Stimulated activated CD4-positive, alpha-beta T cell treated with anti-CD3 and anti-CD28 coated beads, TNF-alpha, amount 100 ng/mL, for 4 hours (primary cell): ENCODE measurements around the gene BMPR1B.

ENCODE experiments used
- DNase-seq, 3 experiments: peaks; one replicate each; pipeline ENCODE4 v3.0.0-alpha.2; 2020; ENCODE audit warnings: low read depth in 3 of 3

BMPR1B gene

DNA sequence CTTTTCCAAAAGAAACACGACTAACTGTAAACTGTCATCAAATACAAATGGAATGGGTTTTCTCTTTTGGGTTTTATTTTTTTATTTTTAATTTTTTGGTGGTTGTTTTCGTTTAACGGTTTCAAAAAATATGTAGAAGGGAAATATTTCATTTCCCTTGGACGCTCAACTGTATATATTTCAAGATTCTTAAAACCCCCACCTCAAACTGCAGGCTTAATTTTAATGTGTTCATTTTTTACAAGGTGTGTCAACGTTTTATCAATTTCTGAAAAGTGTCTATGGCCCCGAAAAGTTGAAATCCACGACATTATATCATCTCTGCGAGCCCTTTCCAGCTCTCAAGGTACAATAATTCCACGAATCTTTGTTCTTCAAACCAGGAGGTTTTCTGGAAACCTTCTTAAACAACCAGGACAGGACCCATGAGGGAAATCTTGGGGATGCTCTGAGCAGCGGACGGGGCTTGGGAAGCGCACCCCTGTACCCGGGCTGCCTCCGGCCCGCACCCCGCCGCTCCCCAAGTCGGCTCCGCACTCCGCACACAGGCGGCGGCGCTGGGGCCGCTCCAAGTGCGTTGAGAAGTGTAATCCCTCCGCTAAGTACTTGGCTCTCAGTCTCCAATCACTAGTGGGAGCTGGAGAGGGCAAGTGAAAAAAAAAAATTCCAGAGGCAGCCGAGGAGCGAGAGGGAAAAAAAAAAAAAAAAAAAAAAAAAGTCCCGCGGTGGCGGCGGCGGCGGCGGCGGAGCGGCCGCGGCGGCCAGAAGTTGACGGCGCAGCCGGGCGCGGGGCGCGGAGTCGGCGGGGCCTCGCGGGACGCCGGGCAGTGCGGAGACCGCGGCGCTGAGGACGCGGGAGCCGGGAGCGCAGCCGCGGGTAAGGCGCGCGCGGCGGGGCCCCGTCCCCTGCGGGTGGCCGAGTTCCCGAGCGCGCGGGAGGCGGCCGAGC lies at the start of gene BMPR1B:
Gene BMPR1B (plus strand): TSS at position 764 of the 949 bp plus-strand sequence. CDS start 346,470 bp downstream, outside the sequence.
- DNase-seq, result no peak

DNA sequence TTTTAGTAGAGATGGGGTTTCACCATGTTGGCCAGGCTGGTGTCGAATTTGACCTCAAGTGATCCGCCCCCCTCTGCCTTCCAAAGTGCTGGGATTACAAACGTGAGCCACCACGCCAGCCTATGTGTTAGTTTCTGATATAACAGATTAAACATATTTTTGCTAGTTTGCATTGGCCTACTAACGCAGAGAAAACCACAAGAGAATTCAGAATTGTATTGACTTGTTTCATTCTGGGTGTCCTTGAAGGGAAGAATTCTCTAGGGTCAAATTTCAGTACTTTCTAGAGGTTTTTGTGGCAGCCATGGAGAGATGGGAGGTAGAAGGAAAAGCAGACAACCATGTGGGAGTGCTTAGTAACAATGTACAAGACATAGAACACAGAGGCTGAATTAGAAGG lies 46.1 kb upstream of the BMPR1B start:
- no peak for DNase-seq

DNA sequence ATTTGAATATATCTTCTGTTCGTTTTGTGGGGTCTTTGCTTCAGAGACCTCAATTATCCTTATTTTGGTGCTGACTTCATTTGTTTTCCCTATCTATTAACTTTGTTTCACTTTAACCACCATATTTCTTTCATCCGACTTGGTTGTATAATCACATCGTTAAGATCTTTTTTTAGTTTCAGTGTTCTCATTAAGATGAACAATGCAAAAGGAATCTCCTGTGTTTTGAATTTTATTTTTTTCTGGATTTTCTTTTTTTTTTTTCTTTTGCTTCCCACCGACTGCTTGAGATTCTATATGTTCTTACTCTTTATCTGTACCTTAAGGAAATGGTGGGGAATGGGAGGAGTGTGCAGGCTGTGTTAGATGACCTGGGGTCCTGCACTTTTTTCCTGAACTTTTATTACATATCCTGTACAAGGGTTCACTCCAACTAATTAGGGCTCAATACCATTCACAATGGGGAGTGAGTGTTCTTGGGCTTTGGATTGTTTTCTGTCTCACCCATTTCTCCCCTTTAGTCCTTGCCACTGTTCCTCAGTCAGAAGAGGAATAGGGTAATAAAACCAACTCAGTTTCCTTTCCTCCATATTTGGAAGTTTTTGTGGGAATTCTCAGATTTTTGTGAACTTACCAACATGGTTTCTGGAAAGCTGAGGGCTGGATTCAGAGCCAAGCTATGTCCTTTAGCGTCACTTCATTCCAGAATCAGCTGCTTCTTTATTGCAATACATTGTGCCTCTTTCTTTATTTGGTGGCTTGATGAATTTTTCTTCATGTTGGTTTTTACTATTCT lies 43.2 kb upstream of the BMPR1B start:
- no peak for DNase-seq

DNA sequence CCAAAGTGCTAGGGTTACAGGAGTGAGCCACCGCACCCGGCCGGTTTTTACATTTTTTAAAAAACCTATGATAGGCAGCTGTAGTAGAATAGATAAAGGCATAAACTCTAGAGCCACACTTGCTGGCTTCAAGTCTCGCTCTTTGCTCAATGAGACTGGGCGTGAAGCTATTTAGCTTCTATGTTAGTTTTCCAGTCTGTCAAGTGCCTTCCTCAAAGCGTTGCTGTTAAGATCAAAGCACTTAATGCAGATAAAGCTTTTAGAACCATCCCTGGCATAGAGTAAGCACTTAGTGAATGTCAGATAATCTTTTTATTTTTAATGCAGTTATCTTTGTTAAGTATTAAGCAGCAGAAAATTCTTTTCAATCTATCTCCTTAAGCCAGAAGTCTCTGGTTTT lies 42.0 kb upstream of the BMPR1B start:
- DNase-seq, result no peak

DNA sequence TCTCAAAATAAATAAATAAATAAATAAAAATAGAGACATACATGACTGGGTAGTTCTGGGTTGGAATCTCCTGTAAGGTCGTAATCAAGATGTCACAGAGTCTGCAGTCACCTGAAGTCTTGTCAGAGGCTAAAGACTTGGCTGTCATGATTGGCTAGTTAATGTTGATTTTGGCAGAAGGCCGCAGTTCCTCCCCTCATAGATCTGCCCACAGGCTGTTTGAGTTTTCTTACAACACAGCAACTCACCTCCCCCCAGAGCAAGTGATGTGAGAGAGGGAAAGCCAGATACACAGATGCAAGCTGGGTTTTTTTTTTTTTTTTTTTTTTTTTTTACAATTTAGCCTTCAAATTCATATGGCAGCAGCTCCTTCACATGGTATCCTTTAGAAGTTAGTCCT lies 36.4 kb upstream of the BMPR1B start:
- DNase-seq, result no peak

DNA sequence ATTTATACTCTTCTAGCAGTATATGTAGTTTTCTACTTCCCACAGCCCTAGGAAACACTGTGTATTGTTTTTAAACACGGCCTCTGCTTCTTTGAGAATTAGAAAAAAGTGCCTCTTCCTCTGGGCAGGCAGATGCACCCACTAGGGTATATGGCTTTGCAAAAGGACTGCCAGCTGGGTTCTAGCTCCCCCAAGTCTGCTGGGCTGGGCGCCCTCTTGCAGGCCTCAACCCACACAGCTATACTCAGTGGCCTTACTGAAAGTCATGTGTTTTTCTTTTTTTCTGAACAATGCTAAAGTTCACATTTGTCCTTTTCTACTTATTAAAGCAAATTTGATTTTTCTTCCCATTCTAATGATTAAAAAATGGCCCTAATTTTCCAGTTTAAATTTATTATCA lies 35.5 kb upstream of the BMPR1B start:
- no peak for DNase-seq

DNA sequence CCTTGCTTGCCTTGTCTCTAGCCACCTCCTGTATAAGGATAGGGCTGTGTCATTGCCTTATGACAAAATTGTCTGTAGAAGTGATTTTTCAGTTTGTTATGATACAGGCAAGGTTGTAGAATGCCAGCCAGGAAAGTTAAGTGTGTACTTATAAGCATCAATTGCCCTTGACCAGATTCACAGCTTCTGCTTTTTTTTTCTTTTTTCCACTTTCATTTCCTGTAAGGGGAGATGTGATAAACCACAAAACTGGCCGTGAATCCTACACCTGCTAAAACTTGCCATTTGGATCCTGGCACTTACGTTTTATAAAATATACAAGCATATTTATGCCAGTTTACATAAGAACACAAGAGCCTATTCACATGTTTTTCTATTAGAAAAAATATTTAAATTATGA lies 35.0 kb upstream of the BMPR1B start:
- DNase-seq, result no peak

DNA sequence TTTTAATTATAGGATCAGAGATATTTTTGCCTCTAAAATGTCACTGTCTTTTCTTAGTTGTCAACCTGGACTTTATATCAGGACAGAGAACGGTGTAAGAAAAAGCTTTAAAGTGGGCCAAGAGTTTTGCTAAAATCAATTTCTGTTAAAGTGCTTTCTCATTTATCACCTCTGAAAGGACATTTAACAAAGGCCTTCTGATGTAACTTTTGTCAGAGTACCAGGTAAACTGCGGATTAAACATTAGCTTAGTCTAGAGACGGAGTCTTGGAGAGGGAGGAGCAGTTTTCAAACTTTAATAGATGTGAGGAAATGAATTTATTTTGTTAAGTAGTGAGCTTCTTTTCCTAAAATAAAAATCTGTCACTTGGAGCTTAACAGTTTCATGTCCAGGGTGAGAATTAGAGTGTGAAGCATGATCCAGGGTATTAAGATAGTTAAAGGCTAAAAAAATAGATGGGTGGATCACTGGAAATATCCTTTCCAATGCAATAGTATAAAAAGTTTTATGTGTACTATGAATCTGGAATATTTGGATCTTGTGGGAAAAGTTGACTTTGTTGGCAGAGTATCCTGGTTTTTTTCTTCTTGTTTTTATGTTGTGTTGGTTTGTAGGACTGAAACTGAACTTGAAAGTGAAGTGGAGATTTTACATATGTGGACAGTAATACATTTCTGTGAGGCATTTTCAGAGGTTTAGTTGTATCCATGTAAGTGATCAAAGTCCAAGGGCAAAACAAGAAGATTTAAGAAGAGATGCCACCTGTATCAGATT lies 33.6 kb upstream of the BMPR1B start:
- DNase-seq, result no peak

DNA sequence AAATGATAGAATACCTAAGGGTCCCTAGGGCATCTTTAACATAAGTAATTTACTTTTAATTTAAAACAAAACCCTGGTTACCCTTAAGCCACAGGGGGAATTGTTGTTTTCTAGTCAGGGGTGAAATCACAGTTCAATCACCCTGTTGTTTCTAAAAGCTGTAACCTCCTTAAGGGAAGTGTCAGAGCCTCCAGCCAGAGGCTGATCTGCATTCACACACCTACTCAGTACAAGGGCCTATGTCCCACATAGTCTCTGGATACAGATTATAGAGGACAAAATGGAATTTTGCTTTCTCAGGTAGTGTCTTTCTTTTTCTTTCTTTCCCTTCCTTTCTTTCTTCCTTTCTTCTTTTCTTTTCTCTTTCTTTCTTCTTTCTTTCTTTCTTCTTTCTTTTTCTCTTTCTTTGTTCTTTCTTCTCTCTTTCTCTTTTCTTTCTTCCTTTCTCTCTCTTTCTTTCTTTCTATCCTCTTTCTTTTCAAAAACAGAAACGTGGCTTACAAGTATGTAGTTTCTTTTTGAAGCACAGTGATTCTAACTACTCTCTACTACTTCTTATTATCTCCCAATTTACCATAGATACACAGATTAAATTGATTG lies 31.1 kb upstream of the BMPR1B start:
- no peak for DNase-seq

DNA sequence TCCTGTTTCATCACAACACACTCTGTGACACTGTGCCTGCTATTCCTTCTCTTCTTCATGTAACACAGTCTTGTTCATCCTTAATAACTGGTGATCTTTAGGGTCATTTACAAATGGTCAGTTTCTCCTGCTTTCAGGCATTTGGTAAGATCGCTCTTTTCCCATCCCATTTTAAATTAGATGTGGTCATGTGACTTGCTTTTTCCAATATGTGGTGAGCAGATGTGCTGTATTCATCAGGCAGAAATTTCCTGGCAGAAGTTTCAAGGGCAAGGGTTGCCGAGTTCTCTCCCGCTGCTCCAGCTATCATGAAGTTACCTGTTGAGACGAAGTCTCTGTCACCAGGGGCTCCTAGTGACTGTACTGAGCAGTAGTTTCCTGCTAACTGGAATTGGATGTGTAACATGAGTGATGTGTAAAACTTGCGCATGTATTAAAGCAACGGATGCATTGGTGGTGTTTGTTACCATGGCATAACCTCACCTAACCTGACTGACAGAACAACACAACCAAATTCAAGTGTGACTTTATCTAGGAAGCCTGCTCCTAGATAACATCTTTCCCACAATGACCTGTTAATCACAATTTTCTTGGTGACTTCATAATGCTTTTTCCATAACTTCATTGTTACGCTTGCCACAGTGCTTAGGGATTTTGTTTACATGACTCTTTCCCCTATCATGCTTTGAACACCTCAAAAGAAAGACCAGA lies 29.5 kb upstream of the BMPR1B start:
- DNase-seq, result no peak

DNA sequence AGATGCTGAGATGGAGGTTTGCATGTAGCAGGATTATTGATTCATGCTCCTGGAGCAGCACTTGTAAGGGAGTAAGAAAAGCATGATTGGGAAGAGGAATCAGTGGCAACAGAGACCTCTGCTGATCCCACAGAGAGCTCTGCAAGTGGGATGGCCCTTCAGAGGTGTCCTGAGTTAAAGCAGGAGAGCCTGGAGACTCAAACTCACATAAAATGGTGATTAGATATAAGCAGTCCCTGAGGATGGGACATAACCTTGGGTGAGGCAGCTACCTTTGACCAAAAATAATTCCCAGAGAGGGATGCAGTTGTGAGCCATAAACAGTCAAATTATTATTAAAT lies 25.4 kb upstream of the BMPR1B start:
- no peak for DNase-seq

DNA sequence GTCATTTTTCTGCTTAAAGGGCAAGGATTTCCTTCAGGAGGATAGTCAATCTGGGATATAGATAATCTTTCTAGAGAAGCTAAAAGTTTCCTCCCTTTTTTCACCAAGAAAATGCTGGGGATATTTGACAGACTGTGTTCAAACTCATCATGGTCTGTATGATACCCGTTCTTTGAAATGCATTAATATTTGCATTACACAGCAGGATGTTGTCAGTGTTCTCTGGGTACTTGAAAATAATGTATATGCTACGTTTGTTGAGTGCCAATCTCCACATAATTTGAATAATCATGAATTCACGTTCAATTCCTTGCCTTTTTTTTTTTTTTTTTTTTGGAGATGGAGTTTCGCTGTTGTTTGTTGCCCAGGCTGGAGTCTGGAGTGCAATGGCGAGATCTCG lies 18.0 kb upstream of the BMPR1B start:
- DNase-seq, result no peak

DNA sequence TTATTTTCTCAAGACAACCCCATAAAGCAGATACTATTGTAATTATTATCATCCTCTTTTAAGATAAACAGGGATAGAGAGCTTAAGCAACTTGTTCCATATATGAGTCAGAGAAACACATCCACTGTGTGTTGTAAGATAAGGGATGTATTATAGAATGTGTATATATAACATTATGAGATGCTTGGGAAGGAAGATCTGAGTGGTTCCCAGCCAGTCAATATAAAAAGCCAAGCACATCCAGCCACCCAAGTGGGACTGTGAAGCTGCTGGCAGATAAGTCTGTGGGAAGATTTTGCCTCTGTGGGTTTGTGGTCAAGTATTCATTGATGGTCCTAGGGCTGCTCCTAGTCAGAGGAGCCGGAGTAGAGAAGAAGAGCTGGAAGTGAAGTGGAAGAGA lies 16.5 kb upstream of the BMPR1B start:
- DNase-seq, result no peak

DNA sequence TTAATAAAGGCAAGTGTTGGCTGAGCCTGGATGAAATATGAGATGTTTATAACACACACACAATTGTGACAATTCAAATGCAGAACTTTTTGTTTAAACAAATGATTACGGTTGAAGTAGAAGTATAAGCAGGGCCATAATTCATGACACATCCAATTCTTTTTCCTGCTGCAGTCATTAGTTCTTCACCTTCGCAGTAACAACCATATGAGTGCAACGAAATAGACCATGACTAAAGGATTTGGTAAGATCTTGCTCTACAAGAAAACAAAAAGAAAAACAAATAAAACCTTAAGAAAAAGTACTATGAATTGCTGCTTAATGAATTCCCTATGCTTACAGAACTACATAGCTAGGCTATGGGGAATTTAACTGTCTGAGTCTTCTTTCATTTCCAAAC lies 13.9 kb upstream of the BMPR1B start:
- DNase-seq, result no peak

DNA sequence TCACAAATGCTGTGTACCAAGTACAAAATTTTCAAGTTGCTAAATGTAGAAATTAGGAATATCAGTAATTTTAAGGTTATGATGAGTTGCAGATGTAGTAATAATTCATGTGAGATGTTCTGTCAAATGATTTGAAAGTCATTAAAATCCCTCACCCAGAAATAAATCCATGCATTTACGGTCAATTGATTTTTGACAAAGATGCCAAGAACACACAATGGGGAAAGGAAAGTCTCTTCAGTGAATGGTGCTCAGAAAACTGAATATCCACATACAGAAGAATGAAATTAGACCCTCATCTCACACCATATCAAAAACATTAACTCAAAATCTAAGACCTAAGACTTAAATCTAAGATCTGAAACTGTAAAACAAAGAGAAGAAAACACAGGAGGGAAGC lies 12.9 kb upstream of the BMPR1B start:
- no peak for DNase-seq

DNA sequence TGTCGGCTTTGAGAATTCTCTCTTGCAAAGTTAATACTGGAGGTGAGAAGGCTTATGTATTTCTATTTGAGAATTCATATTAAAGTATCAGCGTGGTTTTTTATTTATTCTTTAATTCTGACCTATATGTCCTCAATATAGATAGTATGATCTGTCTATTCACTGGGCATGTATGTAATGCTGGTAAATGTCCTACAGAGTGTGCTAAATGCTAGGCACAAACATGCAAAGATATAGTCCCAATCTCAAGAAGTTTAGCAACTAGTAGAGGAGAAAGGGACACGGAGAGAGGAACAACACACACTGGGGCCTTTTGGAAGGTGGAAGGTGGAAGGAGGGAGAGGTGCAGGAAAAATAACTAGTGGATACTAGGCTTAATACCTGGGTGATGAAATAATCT lies 11.0 kb upstream of the BMPR1B start:
- DNase-seq, result no peak

DNA sequence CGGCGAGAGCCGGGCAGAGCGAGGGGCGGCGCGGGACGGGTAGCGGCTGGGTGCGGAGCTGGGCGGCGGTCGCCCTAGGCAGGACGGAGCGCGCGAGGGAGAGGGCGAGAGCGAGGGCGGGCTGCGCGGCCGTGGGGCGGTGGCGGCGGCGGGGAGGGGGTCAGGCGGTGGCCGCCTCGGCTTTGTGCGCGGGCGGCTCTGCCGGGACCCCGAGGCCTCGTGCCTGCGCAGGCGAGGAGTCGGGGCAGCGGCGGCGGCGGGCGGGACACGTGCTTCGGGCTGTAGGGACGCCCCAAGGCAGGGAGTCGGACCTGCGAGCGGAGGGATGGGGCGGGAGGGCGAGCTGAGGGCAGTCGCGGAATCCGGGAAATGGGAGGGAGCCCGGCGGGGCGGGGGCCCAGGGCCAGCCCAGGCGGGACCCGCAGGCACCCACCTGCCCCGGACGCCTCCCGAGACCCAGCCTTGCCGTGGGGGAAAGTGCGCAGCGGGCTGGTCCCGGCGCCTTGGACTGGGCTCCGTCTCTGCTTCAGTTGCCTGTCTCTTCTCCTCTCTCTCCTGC lies 465 bp downstream of the BMPR1B start:
- no peak for DNase-seq

DNA sequence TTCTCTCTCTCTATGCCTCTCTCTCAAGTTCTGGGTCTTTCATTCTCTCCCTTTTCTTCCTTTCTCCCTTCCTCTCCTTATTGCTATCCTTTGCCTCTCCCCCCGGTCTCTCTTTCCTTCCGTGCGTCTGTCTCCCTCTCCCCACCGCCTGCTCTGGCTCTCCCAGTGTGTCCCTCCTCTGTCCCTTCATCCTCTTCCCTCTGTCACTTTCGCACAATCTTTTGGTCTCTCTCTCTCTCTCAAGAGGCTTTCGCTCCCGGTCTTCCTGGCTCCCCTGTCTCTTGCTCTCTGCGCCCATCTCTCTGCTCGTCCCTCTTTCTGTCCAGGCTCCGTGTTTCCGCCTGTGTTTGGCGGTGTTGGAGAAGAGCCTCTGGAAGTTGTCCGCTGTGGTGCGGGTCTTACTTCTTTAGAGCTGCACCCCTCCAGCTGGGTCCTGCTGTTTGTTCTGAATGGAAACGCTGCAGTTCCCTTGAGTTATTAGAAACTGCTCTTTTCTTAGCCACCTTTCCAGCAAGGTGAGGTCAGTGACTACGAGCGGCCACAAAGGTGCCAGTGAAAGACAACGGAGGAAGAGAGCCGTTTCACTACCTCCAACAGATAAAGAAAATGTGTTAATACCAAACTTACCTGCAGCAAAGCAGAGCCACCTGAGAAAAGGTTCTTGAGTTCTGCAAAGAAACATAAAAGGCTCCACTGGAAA lies 1.1 kb downstream of the BMPR1B start:
- DNase-seq, result no peak

DNA sequence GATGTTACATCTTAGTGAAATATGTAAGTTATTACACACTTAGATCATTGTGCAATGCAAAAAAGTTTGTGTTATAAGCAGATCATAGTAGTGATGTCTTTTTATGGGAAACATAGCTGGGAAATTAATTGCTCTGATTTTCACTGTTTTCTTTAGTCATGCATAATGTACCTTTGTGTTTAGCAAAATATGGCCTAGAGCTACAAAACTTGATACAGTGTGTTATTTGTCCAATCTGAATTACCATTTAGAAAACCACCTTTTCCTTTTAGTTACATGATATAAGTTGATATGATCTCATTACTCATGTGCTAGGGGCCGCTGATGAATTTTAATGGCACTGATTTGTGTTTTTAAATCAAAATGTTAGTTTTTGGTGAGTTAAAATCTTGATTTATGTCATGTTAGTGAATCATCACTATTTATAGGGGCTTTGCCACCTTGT lies 2.0 kb downstream of the BMPR1B start:
- DNase-seq, result no peak

DNA sequence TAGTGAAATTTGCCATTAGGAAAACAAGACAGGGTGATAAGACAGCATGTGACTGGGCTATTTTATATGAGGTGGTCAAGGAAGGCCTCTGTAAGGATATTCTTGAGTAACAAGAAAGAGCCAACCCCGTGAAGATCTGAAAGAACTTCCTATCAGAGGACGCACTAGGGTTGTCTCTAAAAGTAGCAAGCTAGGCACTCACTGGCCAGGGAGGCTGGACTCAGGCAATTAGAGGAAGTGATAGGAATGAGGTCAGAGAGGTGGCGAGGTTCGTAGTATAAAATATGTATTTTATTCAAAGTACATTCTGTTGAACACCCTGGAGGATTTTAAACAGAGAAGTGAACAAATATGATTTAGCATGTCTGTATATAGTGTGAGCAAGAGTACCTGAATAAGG lies 4.6 kb downstream of the BMPR1B start:
- no peak for DNase-seq
